ENCODE measurements around the gene ZDHHC1. TPM values are rescaled to one million over a fixed set of nuclear protein-coding genes. Genes with fewer than 3 reads are reported as not detected.

ZDHHC1 gene
- total and polyA plus RNA-seq, 8 donors: 14.4 to 24.1 (median 17.9) TPM

GRCh38 chr16:67396159-67397035, 19.9 kb downstream of the ZDHHC1 start:
- Histone ChIP-seq H3K4me1 (peaks cover 34 to 66% of the 10 kb centered on the region in 2 donors), H3K36me3 (no peaks in the 10 kb centered on the region), H3K27me3 (peaks cover 0 to 43% of the 10 kb centered on the region in 2 donors), H3K4me3 (no peak overlapping the region), H3K27ac (peak overlapping the region; percentile 54 to 65), H3K9me3 (no peaks in the 10 kb centered on the region)
- ATAC-seq (peak; percentile 54), DNase-seq (peak in 3 of 4 donors; percentile 76 to 93 (median 89))
- intact Hi-C loops (cut with DNase I): no loop called here
- TF ChIP-seq, protein P1, sequence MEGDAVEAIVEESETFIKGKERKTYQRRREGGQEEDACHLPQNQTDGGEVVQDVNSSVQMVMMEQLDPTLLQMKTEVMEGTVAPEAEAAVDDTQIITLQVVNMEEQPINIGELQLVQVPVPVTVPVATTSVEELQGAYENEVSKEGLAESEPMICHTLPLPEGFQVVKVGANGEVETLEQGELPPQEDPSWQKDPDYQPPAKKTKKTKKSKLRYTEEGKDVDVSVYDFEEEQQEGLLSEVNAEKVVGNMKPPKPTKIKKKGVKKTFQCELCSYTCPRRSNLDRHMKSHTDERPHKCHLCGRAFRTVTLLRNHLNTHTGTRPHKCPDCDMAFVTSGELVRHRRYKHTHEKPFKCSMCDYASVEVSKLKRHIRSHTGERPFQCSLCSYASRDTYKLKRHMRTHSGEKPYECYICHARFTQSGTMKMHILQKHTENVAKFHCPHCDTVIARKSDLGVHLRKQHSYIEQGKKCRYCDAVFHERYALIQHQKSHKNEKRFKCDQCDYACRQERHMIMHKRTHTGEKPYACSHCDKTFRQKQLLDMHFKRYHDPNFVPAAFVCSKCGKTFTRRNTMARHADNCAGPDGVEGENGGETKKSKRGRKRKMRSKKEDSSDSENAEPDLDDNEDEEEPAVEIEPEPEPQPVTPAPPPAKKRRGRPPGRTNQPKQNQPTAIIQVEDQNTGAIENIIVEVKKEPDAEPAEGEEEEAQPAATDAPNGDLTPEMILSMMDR (IDR thresholded peaks at IDR 0.05): no peak

GRCh38 chr16:67395458-67396158, 20.7 kb downstream of the ZDHHC1 start:
- Histone ChIP-seq H3K9me3 (no peaks in the 10 kb centered on the region), H3K36me3 (no peaks in the 10 kb centered on the region), H3K4me1 (peaks cover 34 to 74% of the 10 kb centered on the region in 2 donors), H3K27ac (peak overlapping the region in 1 of 2 donors; percentile 65), H3K27me3 (peaks cover 0 to 43% of the 10 kb centered on the region in 2 donors), H3K4me3 (no peak overlapping the region)
- TF ChIP-seq, protein P1 (IDR thresholded peaks at IDR 0.05): no peak
- DNase-seq (no peak), ATAC-seq (no peak)
- intact Hi-C loops (cut with DNase I): no loop called here

- peaks cover 34 to 80% of the 10 kb centered on the region in 2 donors for H3K4me1 ChIP-seq
- TF ChIP-seq, protein P1 (IDR thresholded peaks at IDR 0.05): no peak
- peak overlapping the region in 1 of 2 donors; percentile 65 for H3K27ac ChIP-seq
- DNase-seq (no peak), ATAC-seq (no peak)
- H3K9me3 ChIP-seq: no peaks in the 10 kb centered on the region
- H3K4me3 ChIP-seq: no peak overlapping the region
- peaks cover 0 to 43% of the 10 kb centered on the region in 2 donors for H3K27me3 ChIP-seq
- intact Hi-C loops (cut with DNase I): no loop called here
- no peaks in the 10 kb centered on the region for H3K36me3 ChIP-seq
Observed at GRCh38 chr16:67395105-67395457, 21.2 kb downstream of the ZDHHC1 start.

DNA sequence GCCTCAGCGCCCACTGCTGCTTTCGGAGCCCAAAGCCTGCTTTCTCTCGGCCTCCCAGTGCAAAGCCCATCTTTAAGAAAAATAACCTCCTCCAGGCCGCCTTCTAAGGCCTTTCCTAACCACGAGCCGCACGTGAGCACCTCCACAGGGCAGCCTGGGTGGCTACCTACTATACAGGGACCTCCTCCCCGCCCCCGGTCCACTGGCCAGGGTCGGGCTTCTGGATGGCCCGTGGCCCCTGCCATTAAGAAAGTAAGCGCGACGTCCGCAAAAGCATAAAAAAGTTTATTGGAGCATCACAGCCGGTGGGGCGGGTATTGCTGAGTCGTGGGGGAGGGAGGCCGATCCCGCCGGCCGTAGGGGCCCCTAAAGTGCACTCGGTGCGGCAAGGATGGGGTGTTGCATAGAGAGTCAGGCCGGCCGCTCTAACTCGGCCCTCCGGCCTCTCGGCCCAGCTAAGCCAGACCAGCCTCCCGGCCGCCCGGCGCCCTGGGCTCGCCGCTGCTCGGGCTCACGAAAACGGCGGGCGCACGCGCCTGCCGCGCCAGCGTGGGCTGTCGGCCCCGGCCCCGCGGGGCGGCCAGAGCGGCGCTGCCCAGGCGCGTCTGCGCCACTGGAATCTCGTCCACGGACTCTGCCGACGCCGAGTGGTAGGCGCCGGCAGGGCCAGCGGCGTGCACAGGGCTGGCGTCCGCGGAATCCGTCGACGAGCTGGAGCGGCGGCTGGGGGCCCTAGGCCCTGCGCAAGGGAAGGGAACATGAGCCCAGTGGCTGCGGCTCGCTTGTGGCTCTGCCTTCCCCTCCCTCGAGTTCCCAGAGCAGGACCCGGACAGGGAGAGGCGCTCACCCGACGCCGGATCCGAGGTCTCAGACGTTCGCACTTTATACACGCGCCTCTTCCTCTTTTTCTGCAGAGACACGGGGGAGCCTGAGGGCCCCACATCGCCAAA, 21.8 kb downstream of the ZDHHC1 start:
- peak overlapping the region; percentile 64 to 65 for H3K27ac ChIP-seq
- peaks cover 33 to 80% of the 10 kb centered on the region in 2 donors for H3K4me1 ChIP-seq
- TF ChIP-seq, protein P1 (IDR thresholded peaks at IDR 0.05): no peak
- no peaks in the 10 kb centered on the region for H3K9me3 ChIP-seq
- H3K36me3 ChIP-seq: no peaks in the 10 kb centered on the region
- peak overlapping the region; percentile 40 to 47 for H3K4me3 ChIP-seq
- peaks cover 0 to 43% of the 10 kb centered on the region in 2 donors for H3K27me3 ChIP-seq
- intact Hi-C loops (cut with DNase I): no loop called here
- no peak for ATAC-seq
- peak in 1 of 4 donors; percentile 75 for DNase-seq
